ENCODE data around the gene LACTB. TPM values are rescaled to one million over a fixed set of nuclear protein-coding genes. Genes with fewer than 3 reads are reported as not detected.

Gene LACTB
- total RNA-seq, 3 donors from 2014 or later: 15.7 to 17.6 (median 17.1) TPM

DNA sequence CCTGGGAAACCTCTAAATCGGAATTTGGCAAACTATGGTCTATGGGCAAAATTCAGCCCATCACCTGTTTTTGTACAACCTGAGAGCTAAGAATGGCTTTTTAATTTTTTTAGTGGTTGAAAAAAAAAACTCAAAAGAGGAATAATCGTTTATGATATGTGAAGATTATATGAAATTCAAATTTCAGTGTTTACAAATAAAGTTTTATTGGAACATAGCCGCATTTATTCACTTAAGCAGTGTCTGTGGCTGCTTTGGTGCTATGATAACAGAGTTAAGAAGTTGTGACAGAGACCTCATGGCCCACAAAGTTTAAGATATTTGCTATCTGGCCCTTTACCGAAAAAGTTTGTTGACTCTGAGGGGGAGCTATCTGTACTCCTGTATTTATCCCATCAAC lies 36.4 kb upstream of the LACTB start:
- no peaks in the 10 kb centered on the region for H3K4me1 ChIP-seq
- intact Hi-C loops (cut with DNase I; ENCODE audit: low total_unique reads): no loop called here
- no peaks in the 10 kb centered on the region for H3K9me3 ChIP-seq
- H3K27me3 ChIP-seq: no peaks in the 10 kb centered on the region
- H3K27ac ChIP-seq: no peak overlapping the region
- no peak overlapping the region for H3K4me3 ChIP-seq
- TF ChIP-seq POLR2A (IDR thresholded peaks at IDR 0.05) (no peak), POLR2AphosphoS5 (IDR thresholded peaks at IDR 0.05) (no peak), CTCF (IDR thresholded peaks at IDR 0.05) (no peak)
- no peak for DNase-seq (ENCODE audit: low spot score in 2 of 2)
- no peaks in the 10 kb centered on the region for H3K36me3 ChIP-seq

GRCh38 chr15:63086271-63086670 lies 35.4 kb upstream of the LACTB start:
- no peak for DNase-seq (ENCODE audit: low spot score in 2 of 2)
- H3K27me3 ChIP-seq: no peaks in the 10 kb centered on the region
- H3K27ac ChIP-seq: no peak overlapping the region
- H3K36me3 ChIP-seq: no peaks in the 10 kb centered on the region
- intact Hi-C loops (cut with DNase I; ENCODE audit: low total_unique reads): no loop called here
- no peak for TF ChIP-seq POLR2AphosphoS5 (IDR thresholded peaks at IDR 0.05)
- no peak for TF ChIP-seq CTCF (IDR thresholded peaks at IDR 0.05)
- TF ChIP-seq POLR2A (IDR thresholded peaks at IDR 0.05): no peak
- no peaks in the 10 kb centered on the region for H3K9me3 ChIP-seq
- no peaks in the 10 kb centered on the region for H3K4me1 ChIP-seq
- H3K4me3 ChIP-seq: no peak overlapping the region

- intact Hi-C loops (cut with DNase I; ENCODE audit: low total_unique reads): no loop called here
- Histone ChIP-seq H3K4me1 (no peaks in the 10 kb centered on the region), H3K27ac (no peak overlapping the region), H3K36me3 (no peaks in the 10 kb centered on the region), H3K9me3 (no peaks in the 10 kb centered on the region), H3K4me3 (no peak overlapping the region), H3K27me3 (no peaks in the 10 kb centered on the region)
- no peak for DNase-seq (ENCODE audit: low spot score in 2 of 2)
- TF ChIP-seq POLR2A (IDR thresholded peaks at IDR 0.05): no peak
- TF ChIP-seq POLR2AphosphoS5 (IDR thresholded peaks at IDR 0.05): no peak
- TF ChIP-seq CTCF (IDR thresholded peaks at IDR 0.05): no peak
Observed at GRCh38 chr15:63086947-63087346, 34.7 kb upstream of the LACTB start.

GRCh38 chr15:63088533-63089245 lies 33.0 kb upstream of the LACTB start:
- no peaks in the 10 kb centered on the region for H3K27me3 ChIP-seq
- no peak overlapping the region for H3K27ac ChIP-seq
- no peaks in the 10 kb centered on the region for H3K9me3 ChIP-seq
- H3K36me3 ChIP-seq: no peaks in the 10 kb centered on the region
- intact Hi-C loops (cut with DNase I; ENCODE audit: low total_unique reads): no loop called here
- no peak for DNase-seq (ENCODE audit: low spot score in 2 of 2)
- no peaks in the 10 kb centered on the region for H3K4me1 ChIP-seq
- TF ChIP-seq POLR2A (IDR thresholded peaks at IDR 0.05): no peak
- TF ChIP-seq POLR2AphosphoS5 (IDR thresholded peaks at IDR 0.05): no peak
- TF ChIP-seq CTCF (IDR thresholded peaks at IDR 0.05): no peak
- H3K4me3 ChIP-seq: no peak overlapping the region

- H3K36me3 ChIP-seq: no peaks in the 10 kb centered on the region
- intact Hi-C loops (cut with DNase I; ENCODE audit: low total_unique reads): loop anchor here (5.0 kb wide), 1 partner anchor 42 kb away; no protein-coding TSS in a partner anchor
- no peaks in the 10 kb centered on the region for H3K9me3 ChIP-seq
- no peaks in the 10 kb centered on the region for H3K27me3 ChIP-seq
- no peak overlapping the region for H3K4me3 ChIP-seq
- no peak for DNase-seq (ENCODE audit: low spot score in 2 of 2)
- H3K4me1 ChIP-seq: no peaks in the 10 kb centered on the region
- H3K27ac ChIP-seq: no peak overlapping the region
- TF ChIP-seq CTCF (IDR thresholded peaks at IDR 0.05): no peak
- TF ChIP-seq POLR2A (IDR thresholded peaks at IDR 0.05): no peak
- no peak for TF ChIP-seq POLR2AphosphoS5 (IDR thresholded peaks at IDR 0.05)
Observed at GRCh38 chr15:63089260-63090043, 32.2 kb upstream of the LACTB start.

All from breast epithelium (tissue), 4 donors.